Activated T-cell treated with anti-CD3 and anti-CD28 coated beads, Interleukin-2, amount 50 U/mL, for 4 hours (primary cell): ENCODE results near the gene NCOA5. TPM values are rescaled to one million over a fixed set of nuclear protein-coding genes. Genes with fewer than 3 reads are reported as not detected.

ENCODE experiments used
- total RNA-seq, 3 donors: library from RNA; stranded (reverse); gene quantifications; one replicate each; pipeline ENCODE4 v1.2.1, GENCODE V29; 2021

NCOA5 gene
- total RNA-seq, 3 donors from 2014 or later = 38.2 to 45.0 (median 43.3) TPM

Other genes starting within 250 kb of the NCOA5 start
- gene ACOT8, start 232.6 kb downstream of the NCOA5 start, total RNA-seq = 10 to 100 TPM; 18.0 to 21.0 (median 18.2) TPM
- gene ZSWIM3, start 232.3 kb downstream of the NCOA5 start, total RNA-seq = 1 to 10 TPM; 3.0 to 3.9 (median 3.3) TPM
- gene ZSWIM1, start 208.7 kb downstream of the NCOA5 start, total RNA-seq = 10 to 100 TPM; 10.8 to 11.9 (median 10.9) TPM
- gene SPATA25, start 202.3 kb downstream of the NCOA5 start, total RNA-seq = under 1 TPM; 0.63 to 0.73 (median 0.73) TPM
- gene NEURL2, start 198.8 kb downstream of the NCOA5 start, total RNA-seq = 1 to 10 TPM; 1.3 TPM
- 10 to 100 TPM; 56.5 to 63.1 (median 57.3) TPM for gene CTSA, start 198.6 kb downstream of the NCOA5 start, total RNA-seq
- gene PLTP, start 177.8 kb downstream of the NCOA5 start, total RNA-seq = 1 to 10 TPM; 3.1 to 4.2 (median 3.3) TPM
- gene PCIF1, start 155.3 kb downstream of the NCOA5 start, total RNA-seq = 10 to 100 TPM; 24.4 to 28.9 (median 28.4) TPM
- gene ZNF335, start 117.8 kb downstream of the NCOA5 start, total RNA-seq = 10 to 100 TPM; 39.7 to 46.4 (median 41.6) TPM
- gene MMP9, start 81.1 kb downstream of the NCOA5 start, total RNA-seq = under 1 TPM in 2 of 3 donors, not detected in 1; 0.08 to 0.10 TPM
- not detected for gene SLC12A5, start 60.7 kb downstream of the NCOA5 start, total RNA-seq
- gene CD40, start 28.4 kb upstream of the NCOA5 start, total RNA-seq = 10 to 100 TPM in 2 of 3 donors, 1 to 10 TPM in 1; 7.6 to 29.2 (median 10.6) TPM
- gene CDH22, start 218.5 kb upstream of the NCOA5 start, total RNA-seq = not detected